GM12878 (cell line): ENCODE data around the gene UBR7.

Experiments
- CBX3 ChIP-seq: fragments of 200-600 bp; sonication (generic); IDR thresholded peaks from 2 replicates; pipeline ENCODE4 v1.6.1; 2016; ENCODE audit warnings: low read depth, borderline replicate concordance
- ETV6 ChIP-seq, 2 experiments: fragments of 450-650 bp in 1 of 2; IDR thresholded peaks in 1 of 2; conservative IDR thresholded peaks in 1 of 2; 2 replicates each; pipeline ENCODE4 v1.6.1; 2014; ENCODE audit warnings: antibody characterized with exemption in 1 of 2, borderline replicate concordance in 1 of 2, low read depth in 1 of 2, mild to moderate bottlenecking in 1 of 2, moderate library complexity in 1 of 2
- EZH2 ChIP-seq: IDR thresholded peaks from 2 replicates; pipeline ENCODE4 v1.6.1; 2012; ENCODE audit warnings: low read depth, mild to moderate bottlenecking, control low read depth, inconsistent platforms, low read length, borderline replicate concordance; ENCODE audit not compliant: control insufficient read depth
- FOXK2 ChIP-seq: fragments of 450-650 bp; IDR thresholded peaks from 2 replicates; pipeline ENCODE4 v1.6.1; 2017; ENCODE audit warnings: mild to moderate bottlenecking, moderate library complexity
- HCFC1 ChIP-seq: fragments of 150-350 bp; IDR thresholded peaks from 2 replicates; pipeline ENCODE4 v1.6.1; 2014; ENCODE audit warnings: low read length
- SIX5 ChIP-seq: IDR thresholded peaks from 2 replicates; pipeline ENCODE4 v1.6.1; 2011; ENCODE audit warnings: mild to moderate bottlenecking, low read depth, low read length, moderate library complexity; ENCODE audit not compliant: severe bottlenecking
- TAF1 ChIP-seq: IDR thresholded peaks from 2 replicates; pipeline ENCODE4 v1.6.1; 2011; ENCODE audit warnings: mild to moderate bottlenecking, low read depth, low read length, borderline replicate concordance
- TF ChIP-seq, protein P1 (sequence below): IDR thresholded peaks from 2 replicates; pipeline ENCODE4 v1.6.1; 2012; ENCODE audit warnings: low read length, inconsistent platforms
- TF ChIP-seq, protein P2 (sequence below), 3 experiments: IDR thresholded peaks in 2 of 3; conservative IDR thresholded peaks in 1 of 3; 2 replicates each; pipeline ENCODE4 v1.5.1; 2011; ENCODE audit warnings: low read depth in 3 of 3, low read length in 3 of 3, mild to moderate bottlenecking in 3 of 3, control low read depth in 2 of 3, moderate library complexity in 2 of 3, inconsistent platforms in 1 of 3, mixed read lengths in 1 of 3; ENCODE audit not compliant: control insufficient read depth in 2 of 3, insufficient read depth in 1 of 3; ENCODE audit errors: extremely low read depth in 1 of 3
- TF ChIP-seq, protein P3 (sequence below): IDR thresholded peaks from 2 replicates; pipeline ENCODE4 v1.6.1; 2012; ENCODE audit warnings: mild to moderate bottlenecking, low read depth, low read length
- TF ChIP-seq, protein P4 (sequence below): fragments of 450-650 bp; IDR thresholded peaks from 2 replicates; pipeline ENCODE4 v1.6.1; 2017; ENCODE audit warnings: antibody characterized with exemption, mild to moderate bottlenecking, moderate library complexity

DNA sequence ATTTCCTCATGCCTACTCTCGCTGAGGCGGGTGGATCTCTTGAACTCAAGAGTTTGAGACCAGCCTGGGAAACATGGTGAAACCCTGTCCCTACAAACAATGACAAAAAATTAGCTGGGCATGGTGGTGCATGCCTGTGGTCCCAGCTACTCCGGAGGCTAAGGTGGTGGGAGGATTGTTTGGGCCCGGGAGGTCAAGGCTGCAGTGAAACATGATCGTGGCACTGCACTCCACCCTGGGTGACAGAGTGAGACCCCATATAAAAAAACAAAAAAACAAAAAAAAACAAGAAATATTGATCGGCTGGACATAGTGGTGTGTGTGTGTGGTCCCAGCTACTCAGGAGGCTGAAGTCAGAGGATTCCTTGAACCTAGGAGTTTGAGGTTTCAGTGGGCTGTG, 31.6 kb upstream of the UBR7 start:
- TF ChIP-seq EZH2 (no peak), HCFC1 (no peak), FOXK2 (no peak), ETV6 (conservative IDR thresholded peaks at IDR 0.05 in 1 of 2, IDR thresholded peaks at IDR 0.05 in 1 of 2; ENCODE audit: borderline replicate concordance in 1 of 2, low read depth in 1 of 2) (no peak), TAF1 (no peak), SIX5 (no peak), CBX3 (no peak)
- TF ChIP-seq, protein P1, sequence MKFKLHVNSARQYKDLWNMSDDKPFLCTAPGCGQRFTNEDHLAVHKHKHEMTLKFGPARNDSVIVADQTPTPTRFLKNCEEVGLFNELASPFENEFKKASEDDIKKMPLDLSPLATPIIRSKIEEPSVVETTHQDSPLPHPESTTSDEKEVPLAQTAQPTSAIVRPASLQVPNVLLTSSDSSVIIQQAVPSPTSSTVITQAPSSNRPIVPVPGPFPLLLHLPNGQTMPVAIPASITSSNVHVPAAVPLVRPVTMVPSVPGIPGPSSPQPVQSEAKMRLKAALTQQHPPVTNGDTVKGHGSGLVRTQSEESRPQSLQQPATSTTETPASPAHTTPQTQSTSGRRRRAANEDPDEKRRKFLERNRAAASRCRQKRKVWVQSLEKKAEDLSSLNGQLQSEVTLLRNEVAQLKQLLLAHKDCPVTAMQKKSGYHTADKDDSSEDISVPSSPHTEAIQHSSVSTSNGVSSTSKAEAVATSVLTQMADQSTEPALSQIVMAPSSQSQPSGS: no peak
- TF ChIP-seq, protein P2, sequence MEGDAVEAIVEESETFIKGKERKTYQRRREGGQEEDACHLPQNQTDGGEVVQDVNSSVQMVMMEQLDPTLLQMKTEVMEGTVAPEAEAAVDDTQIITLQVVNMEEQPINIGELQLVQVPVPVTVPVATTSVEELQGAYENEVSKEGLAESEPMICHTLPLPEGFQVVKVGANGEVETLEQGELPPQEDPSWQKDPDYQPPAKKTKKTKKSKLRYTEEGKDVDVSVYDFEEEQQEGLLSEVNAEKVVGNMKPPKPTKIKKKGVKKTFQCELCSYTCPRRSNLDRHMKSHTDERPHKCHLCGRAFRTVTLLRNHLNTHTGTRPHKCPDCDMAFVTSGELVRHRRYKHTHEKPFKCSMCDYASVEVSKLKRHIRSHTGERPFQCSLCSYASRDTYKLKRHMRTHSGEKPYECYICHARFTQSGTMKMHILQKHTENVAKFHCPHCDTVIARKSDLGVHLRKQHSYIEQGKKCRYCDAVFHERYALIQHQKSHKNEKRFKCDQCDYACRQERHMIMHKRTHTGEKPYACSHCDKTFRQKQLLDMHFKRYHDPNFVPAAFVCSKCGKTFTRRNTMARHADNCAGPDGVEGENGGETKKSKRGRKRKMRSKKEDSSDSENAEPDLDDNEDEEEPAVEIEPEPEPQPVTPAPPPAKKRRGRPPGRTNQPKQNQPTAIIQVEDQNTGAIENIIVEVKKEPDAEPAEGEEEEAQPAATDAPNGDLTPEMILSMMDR (IDR thresholded peaks at IDR 0.05 in 2 of 3, conservative IDR thresholded peaks at IDR 0.05 in 1 of 3; ENCODE audit: control insufficient read depth in 2 of 3, extremely low read depth in 1 of 3, insufficient read depth in 1 of 3, low read depth in 3 of 3, low read length in 3 of 3): no peak
- TF ChIP-seq, protein P3, sequence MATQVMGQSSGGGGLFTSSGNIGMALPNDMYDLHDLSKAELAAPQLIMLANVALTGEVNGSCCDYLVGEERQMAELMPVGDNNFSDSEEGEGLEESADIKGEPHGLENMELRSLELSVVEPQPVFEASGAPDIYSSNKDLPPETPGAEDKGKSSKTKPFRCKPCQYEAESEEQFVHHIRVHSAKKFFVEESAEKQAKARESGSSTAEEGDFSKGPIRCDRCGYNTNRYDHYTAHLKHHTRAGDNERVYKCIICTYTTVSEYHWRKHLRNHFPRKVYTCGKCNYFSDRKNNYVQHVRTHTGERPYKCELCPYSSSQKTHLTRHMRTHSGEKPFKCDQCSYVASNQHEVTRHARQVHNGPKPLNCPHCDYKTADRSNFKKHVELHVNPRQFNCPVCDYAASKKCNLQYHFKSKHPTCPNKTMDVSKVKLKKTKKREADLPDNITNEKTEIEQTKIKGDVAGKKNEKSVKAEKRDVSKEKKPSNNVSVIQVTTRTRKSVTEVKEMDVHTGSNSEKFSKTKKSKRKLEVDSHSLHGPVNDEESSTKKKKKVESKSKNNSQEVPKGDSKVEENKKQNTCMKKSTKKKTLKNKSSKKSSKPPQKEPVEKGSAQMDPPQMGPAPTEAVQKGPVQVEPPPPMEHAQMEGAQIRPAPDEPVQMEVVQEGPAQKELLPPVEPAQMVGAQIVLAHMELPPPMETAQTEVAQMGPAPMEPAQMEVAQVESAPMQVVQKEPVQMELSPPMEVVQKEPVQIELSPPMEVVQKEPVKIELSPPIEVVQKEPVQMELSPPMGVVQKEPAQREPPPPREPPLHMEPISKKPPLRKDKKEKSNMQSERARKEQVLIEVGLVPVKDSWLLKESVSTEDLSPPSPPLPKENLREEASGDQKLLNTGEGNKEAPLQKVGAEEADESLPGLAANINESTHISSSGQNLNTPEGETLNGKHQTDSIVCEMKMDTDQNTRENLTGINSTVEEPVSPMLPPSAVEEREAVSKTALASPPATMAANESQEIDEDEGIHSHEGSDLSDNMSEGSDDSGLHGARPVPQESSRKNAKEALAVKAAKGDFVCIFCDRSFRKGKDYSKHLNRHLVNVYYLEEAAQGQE: no peak
- TF ChIP-seq, protein P4, sequence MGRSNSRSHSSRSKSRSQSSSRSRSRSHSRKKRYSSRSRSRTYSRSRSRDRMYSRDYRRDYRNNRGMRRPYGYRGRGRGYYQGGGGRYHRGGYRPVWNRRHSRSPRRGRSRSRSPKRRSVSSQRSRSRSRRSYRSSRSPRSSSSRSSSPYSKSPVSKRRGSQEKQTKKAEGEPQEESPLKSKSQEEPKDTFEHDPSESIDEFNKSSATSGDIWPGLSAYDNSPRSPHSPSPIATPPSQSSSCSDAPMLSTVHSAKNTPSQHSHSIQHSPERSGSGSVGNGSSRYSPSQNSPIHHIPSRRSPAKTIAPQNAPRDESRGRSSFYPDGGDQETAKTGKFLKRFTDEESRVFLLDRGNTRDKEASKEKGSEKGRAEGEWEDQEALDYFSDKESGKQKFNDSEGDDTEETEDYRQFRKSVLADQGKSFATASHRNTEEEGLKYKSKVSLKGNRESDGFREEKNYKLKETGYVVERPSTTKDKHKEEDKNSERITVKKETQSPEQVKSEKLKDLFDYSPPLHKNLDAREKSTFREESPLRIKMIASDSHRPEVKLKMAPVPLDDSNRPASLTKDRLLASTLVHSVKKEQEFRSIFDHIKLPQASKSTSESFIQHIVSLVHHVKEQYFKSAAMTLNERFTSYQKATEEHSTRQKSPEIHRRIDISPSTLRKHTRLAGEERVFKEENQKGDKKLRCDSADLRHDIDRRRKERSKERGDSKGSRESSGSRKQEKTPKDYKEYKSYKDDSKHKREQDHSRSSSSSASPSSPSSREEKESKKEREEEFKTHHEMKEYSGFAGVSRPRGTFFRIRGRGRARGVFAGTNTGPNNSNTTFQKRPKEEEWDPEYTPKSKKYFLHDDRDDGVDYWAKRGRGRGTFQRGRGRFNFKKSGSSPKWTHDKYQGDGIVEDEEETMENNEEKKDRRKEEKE: no peak
